ENCODE results near the gene C11orf58.

Gene C11orf58

DNA sequence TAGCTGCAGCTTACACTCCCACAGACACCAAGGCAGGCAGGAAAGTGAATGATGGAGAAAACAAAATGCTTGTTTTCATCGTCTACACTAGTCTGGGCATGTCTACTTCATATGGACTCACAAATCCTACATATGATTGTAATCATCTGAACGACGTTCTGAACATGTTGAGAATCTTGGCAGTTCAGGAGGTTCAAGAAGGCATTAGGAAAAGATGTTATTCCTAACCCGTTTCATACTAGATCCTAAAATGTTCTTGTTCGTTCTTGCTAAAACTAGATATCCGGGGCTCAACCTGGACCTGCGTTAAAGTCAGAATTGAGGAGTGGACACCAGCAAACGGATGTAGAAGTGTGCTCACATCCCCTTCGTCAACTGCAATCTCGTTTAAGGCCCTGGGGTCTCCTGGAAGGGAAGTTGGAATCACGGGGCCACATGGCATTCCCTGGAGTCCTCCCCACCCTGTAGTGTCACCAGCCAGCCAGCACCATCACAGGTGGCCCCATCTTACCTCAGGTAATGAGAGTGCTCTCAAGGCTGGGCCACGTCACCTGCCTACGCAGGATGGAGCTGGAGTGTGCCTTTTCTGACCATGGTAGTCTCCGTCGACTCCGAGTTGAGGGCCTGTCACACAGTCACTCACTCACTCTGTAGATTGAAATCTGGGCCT lies 37.3 kb downstream of the C11orf58 start:
- Histone ChIP-seq H3K79me2 (no peaks in the 10 kb centered on the region), H3K9ac (no peak overlapping the region), H3K27ac (no peak overlapping the region), H3K36me3 (ENCODE audit: control insufficient read depth, insufficient read depth, low read length) (no peaks in the 10 kb centered on the region), H3K4me2 (ENCODE audit: low read length) (no peak overlapping the region), H3K27me3 (ENCODE audit: control insufficient read depth, insufficient read depth, low read length) (no peaks in the 10 kb centered on the region), H2AFZ (no peak overlapping the region), H3K9me3 (ENCODE audit: control insufficient read depth, low read length) (no peaks in the 10 kb centered on the region), H3K4me1 (no peaks in the 10 kb centered on the region), H3K4me3 (ENCODE audit: low read depth, low read length) (no peak overlapping the region)
- TF ChIP-seq, protein P1, sequence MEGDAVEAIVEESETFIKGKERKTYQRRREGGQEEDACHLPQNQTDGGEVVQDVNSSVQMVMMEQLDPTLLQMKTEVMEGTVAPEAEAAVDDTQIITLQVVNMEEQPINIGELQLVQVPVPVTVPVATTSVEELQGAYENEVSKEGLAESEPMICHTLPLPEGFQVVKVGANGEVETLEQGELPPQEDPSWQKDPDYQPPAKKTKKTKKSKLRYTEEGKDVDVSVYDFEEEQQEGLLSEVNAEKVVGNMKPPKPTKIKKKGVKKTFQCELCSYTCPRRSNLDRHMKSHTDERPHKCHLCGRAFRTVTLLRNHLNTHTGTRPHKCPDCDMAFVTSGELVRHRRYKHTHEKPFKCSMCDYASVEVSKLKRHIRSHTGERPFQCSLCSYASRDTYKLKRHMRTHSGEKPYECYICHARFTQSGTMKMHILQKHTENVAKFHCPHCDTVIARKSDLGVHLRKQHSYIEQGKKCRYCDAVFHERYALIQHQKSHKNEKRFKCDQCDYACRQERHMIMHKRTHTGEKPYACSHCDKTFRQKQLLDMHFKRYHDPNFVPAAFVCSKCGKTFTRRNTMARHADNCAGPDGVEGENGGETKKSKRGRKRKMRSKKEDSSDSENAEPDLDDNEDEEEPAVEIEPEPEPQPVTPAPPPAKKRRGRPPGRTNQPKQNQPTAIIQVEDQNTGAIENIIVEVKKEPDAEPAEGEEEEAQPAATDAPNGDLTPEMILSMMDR (IDR thresholded peaks at IDR 0.05) = no peak

DNA sequence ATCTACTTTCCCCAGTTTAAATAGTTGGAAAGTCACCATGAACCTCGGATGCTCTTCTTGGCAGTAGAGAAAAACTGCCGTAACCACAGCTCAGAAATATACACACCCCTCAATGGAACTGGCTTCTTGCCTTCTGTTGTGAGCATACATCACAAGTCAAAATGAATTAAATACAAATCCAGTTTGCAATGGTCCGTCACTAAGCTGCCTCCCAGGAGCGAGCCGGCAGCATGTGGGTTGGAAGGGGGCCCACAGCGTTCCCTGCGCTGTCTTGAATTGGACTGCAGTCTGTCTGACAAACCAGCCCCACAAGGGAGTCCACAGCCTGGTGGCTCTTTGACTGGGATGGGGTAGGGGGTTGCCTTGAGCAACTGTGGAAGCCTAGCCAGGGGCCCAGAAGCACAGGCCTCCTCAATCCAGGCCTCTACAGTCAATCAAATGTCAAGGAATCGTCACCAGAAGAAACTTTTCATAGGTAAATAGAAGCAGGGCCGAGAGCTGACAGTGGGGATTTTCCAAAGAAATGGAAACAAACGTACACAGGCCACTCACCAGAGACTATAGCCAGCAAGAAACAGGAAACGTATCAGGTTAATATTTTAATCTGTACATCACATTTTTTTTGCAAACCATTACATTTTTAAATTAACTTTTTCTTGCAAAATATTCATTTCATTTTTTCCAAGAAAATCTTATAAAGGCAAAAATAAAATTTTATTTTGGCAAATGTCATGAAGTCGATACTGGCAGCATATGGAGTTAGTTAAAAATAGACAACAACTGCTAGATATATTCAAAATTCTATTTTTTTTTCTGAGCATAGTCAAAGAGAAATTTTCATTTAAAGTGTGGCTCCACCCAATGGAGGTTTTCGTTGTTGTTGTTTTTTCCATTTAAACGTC lies 38.5 kb downstream of the C11orf58 start:
- no peaks in the 10 kb centered on the region for H3K9me3 ChIP-seq (ENCODE audit: control insufficient read depth, low read length)
- no peaks in the 10 kb centered on the region for H3K79me2 ChIP-seq
- H3K4me1 ChIP-seq = no peaks in the 10 kb centered on the region
- H3K4me3 ChIP-seq (ENCODE audit: low read depth, low read length) = no peak overlapping the region
- no peaks in the 10 kb centered on the region for H3K36me3 ChIP-seq (ENCODE audit: control insufficient read depth, insufficient read depth, low read length)
- no peak overlapping the region for H3K27ac ChIP-seq
- H3K27me3 ChIP-seq (ENCODE audit: control insufficient read depth, insufficient read depth, low read length) = no peaks in the 10 kb centered on the region
- H2AFZ ChIP-seq = no peak overlapping the region
- no peak overlapping the region for H3K4me2 ChIP-seq (ENCODE audit: low read length)
- no peak overlapping the region for H3K9ac ChIP-seq
- TF ChIP-seq, protein P1 (IDR thresholded peaks at IDR 0.05) = no peak

DNA sequence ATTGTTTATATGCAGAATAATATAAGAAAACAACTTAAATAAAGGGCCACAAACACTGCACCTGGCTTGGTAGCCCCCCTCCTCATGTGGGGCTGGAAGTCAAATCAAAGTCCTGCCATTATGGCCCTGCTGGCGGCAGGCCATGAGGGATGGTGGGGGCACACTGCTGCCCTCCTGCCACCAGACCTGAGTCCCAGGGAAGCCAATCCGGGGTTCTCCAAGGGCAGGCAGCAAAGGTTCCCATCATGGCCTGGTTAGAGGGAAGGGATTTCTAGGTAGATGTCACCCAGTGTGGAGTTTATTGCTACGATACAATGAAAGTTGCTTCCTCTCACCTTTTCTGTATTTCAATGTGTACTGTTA lies 39.1 kb downstream of the C11orf58 start:
- no peaks in the 10 kb centered on the region for H3K4me1 ChIP-seq
- no peak overlapping the region for H3K4me2 ChIP-seq (ENCODE audit: low read length)
- no peak overlapping the region for H3K27ac ChIP-seq
- H3K27me3 ChIP-seq (ENCODE audit: control insufficient read depth, insufficient read depth, low read length) = no peaks in the 10 kb centered on the region
- H3K36me3 ChIP-seq (ENCODE audit: control insufficient read depth, insufficient read depth, low read length) = no peaks in the 10 kb centered on the region
- no peak overlapping the region for H2AFZ ChIP-seq
- no peaks in the 10 kb centered on the region for H3K79me2 ChIP-seq
- H3K9ac ChIP-seq = no peak overlapping the region
- H3K9me3 ChIP-seq (ENCODE audit: control insufficient read depth, low read length) = no peaks in the 10 kb centered on the region
- no peak overlapping the region for H3K4me3 ChIP-seq (ENCODE audit: low read depth, low read length)
- TF ChIP-seq, protein P1 (IDR thresholded peaks at IDR 0.05) = no peak

DNA sequence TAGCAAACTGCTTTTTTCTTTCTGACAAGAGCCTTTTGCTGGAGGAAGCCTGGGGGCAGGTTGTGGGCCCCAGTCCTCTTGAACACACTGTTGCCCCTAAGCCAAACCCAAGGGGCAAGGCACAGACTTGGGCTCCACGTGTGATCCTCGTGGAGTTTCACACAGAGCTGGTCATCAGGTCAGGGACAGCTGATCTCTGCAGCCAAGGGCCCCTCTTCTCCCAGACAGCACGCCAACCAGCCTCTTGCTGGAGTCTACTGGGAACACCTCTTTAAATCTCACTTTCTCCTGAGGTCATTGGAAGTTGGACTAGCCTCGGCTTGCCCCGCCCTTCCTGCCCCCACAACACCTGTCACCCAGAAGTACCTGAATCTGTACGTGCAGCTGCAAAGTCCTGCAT lies 39.8 kb downstream of the C11orf58 start:
- TF ChIP-seq, protein P1 (IDR thresholded peaks at IDR 0.05) = no peak
- Histone ChIP-seq H3K9me3 (ENCODE audit: control insufficient read depth, low read length) (no peaks in the 10 kb centered on the region), H3K36me3 (ENCODE audit: control insufficient read depth, insufficient read depth, low read length) (no peaks in the 10 kb centered on the region), H2AFZ (no peak overlapping the region), H3K79me2 (no peaks in the 10 kb centered on the region), H3K4me3 (ENCODE audit: low read depth, low read length) (no peak overlapping the region), H3K27ac (no peak overlapping the region), H3K27me3 (ENCODE audit: control insufficient read depth, insufficient read depth, low read length) (no peaks in the 10 kb centered on the region), H3K4me2 (ENCODE audit: low read length) (no peak overlapping the region), H3K4me1 (no peaks in the 10 kb centered on the region), H3K9ac (no peak overlapping the region)
